HUDEP-2 (cell line): ENCODE data around the gene PTAR1.

ENCODE experiments used
- DNase-seq, 76 experiments: peaks; one replicate each; lab custom pipeline; 2025; ENCODE audit not compliant: unreplicated experiment in 76 of 76; lab: John Stamatoyannopoulos, UW

The PTAR1 gene

GRCh38 chr9:69753830-69754229, 6.0 kb downstream of the PTAR1 start:
- DNase-seq: peak in 1 of 76 experiments; percentile 1

- no peak for DNase-seq
Observed at GRCh38 chr9:69750085-69750484, 9.7 kb downstream of the PTAR1 start.

- DNase-seq: no peak
Observed at GRCh38 chr9:69748304-69748703, 11.5 kb downstream of the PTAR1 start.

GRCh38 chr9:69746859-69747560, 12.8 kb downstream of the PTAR1 start:
- no peak for DNase-seq

- no peak for DNase-seq
Observed at GRCh38 chr9:69745716-69746437, 13.9 kb downstream of the PTAR1 start.

GRCh38 chr9:69744688-69745380, 15.0 kb downstream of the PTAR1 start:
- no peak for DNase-seq

- DNase-seq: no peak
Observed at GRCh38 chr9:69743930-69744329, 15.9 kb downstream of the PTAR1 start.

- no peak for DNase-seq
Observed at GRCh38 chr9:69740872-69741505, 18.8 kb downstream of the PTAR1 start.

- DNase-seq: no peak
Observed at GRCh38 chr9:69731348-69731747, 28.5 kb downstream of the PTAR1 start.

GRCh38 chr9:69719983-69720382, 39.8 kb downstream of the PTAR1 start:
- no peak for DNase-seq

GRCh38 chr9:69719367-69719766, 40.4 kb downstream of the PTAR1 start:
- DNase-seq: peak in 4 of 76 experiments; percentile 3 to 24 (median 4)

- DNase-seq: peak in 1 of 76 experiments; percentile 1
Observed at GRCh38 chr9:69718218-69718617, 41.6 kb downstream of the PTAR1 start.

GRCh38 chr9:69715825-69716224, 44.0 kb downstream of the PTAR1 start:
- DNase-seq: no peak

- DNase-seq: no peak
Observed at GRCh38 chr9:69715096-69715495, 44.7 kb downstream of the PTAR1 start.

- DNase-seq: no peak
Observed at GRCh38 chr9:69697475-69697874, 62.3 kb downstream of the PTAR1 start.

- no peak for DNase-seq
Observed at GRCh38 chr9:69696802-69697201, 63.0 kb downstream of the PTAR1 start.

- DNase-seq: no peak
Observed at GRCh38 chr9:69689991-69690538, 69.7 kb downstream of the PTAR1 start.

- no peak for DNase-seq
Observed at GRCh38 chr9:69683927-69684326, 75.9 kb downstream of the PTAR1 start.

GRCh38 chr9:69678843-69679538, 80.8 kb downstream of the PTAR1 start:
- DNase-seq: no peak

GRCh38 chr9:69677931-69678330, 81.9 kb downstream of the PTAR1 start:
- no peak for DNase-seq
